ENCODE results near the gene METRNL.

Gene METRNL

GRCh38 chr17:83081684-83082201, 2.3 kb downstream of the METRNL start:
- DNase-seq, result no peak

GRCh38 chr17:83082424-83082823, 3.0 kb downstream of the METRNL start:
- no peak for DNase-seq

GRCh38 chr17:83082909-83083367, 3.5 kb downstream of the METRNL start:
- DNase-seq, result no peak

GRCh38 chr17:83083368-83084201, 4.2 kb downstream of the METRNL start:
- DNase-seq, result peak; percentile 58

- DNase-seq, result no peak
Measured at GRCh38 chr17:83084214-83084613, 4.8 kb downstream of the METRNL start.

DNA sequence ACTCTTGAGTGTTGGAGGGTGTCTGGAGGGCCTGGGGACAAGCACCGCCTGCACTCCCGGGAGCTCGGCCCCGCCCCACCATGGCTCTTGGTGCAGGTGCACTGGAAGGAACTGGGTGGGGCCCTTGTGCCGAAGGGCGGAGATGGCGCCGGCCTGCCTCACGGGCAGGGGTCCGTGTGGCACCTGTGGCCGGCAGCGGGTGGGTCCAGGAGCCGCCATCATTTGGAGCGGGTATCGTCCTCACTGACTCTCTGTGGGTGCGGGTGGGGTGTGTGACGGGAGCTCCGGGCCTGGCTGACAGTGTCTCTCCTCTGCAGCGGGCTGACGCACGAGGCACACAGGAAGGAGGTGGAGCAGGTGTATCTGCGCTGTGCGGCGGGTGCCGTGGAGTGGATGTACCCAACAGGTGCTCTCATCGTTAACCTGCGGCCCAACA, 5.2 kb downstream of the METRNL start:
- DNase-seq, result no peak

DNA sequence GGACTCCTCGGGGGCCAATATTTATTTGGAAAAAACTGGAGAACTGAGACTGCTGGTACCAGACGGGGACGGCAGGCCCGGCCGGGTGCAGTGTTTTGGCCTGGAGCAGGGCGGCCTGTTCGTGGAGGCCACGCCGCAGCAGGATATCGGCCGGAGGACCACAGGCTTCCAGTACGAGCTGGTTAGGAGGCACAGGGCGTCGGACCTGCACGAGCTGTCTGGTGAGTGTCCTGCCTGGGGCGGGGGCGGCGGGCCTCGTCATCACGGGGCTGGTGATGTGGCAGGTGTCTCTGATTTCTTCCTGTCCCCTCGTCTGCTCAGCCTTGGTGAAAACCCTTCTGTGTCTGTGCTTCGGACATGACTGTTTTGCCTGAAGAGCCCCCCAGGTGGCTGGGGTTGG, 5.7 kb downstream of the METRNL start:
- DNase-seq, result no peak

- no peak for DNase-seq
Measured at GRCh38 chr17:83085526-83086198, 6.3 kb downstream of the METRNL start.

- no peak for DNase-seq
Measured at GRCh38 chr17:83086199-83086880, 6.9 kb downstream of the METRNL start.

- no peak for DNase-seq
Measured at GRCh38 chr17:83086907-83087787, 7.7 kb downstream of the METRNL start.

GRCh38 chr17:83087788-83088360, 8.5 kb downstream of the METRNL start:
- no peak for DNase-seq

GRCh38 chr17:83088451-83088850, 9.0 kb downstream of the METRNL start:
- DNase-seq, result no peak

GRCh38 chr17:83088909-83089308, 9.5 kb downstream of the METRNL start:
- no peak for DNase-seq

GRCh38 chr17:83089328-83090132, 10.1 kb downstream of the METRNL start:
- no peak for DNase-seq

GRCh38 chr17:83090444-83091256, 11.2 kb downstream of the METRNL start:
- DNase-seq, result no peak

GRCh38 chr17:83091257-83092141, 12.1 kb downstream of the METRNL start:
- DNase-seq, result no peak

DNA sequence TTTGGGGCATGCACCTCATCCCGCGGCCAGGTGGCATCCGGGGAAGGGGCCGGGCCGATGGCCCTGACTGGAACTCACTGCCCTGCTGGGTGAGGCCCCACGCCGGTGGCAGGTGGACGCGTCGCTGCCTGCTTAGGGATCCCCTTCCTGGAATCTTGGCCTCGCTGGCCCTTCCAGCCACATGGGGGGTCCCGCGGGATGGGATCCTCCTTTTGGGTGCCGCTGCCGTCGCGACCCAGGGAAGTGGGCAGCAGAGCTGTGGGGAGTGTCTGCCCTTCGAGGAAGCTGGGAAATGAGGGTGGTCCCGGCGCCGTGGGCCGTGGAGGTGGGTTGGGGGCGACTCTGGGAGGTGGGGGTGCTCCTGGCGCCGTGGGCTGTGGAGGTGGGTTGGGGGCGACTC, 12.8 kb downstream of the METRNL start:
- no peak for DNase-seq

DNA sequence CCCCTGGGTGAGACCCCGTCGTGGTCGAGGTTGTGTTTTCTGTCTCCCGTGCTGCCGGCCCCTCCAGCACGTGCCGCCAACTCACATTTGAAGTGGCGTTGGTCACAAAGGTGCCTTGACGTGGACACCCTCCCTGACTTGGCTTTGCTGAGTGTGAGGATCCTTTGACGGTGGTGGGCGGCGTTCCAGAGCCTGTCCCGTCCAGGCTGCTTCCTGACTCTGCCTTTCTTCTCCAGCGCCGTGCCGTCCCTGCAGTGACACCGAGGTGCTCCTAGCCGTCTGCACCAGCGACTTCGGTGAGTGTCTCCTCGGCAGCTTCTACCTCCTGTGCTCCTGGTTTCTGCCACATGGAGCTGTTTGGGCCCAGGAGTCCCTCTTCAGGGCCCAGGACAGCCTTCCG, 13.5 kb downstream of the METRNL start:
- no peak for DNase-seq

DNA sequence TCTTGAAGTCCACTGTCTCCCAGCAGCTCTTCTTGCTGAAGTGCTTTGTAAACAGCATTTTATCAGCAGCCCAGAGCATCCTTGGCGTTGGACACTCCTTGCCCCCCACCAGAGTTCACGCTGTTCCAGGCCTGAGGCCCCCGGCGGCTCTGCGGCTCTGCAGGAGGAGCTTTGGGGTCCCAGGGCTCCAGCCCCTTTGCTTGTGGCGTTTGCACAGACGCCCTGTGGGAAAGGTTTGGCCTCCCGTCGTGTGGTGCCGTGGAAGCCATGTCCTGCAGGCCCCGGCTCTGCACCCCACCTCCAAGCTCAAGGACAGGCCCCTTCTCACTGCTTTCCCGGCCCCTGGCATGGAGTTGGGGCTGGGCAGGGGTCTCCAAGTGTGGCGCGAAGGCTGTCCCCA, 14.1 kb downstream of the METRNL start:
- DNase-seq, result no peak
